Left colon (tissue), 2 donors: ENCODE data around the gene MRPS27. TPM values are rescaled to one million over a fixed set of nuclear protein-coding genes. Genes with fewer than 3 reads are reported as not detected.
"Not testable (repeated sequence)": the region's sequence is repeated elsewhere in the genome, so short reads cannot be mapped to it uniquely, and the experiment has no call there.

ENCODE experiments used
- ATAC-seq: fragments of 200-7000 bp; cut with Tn5 transposase; one replicate; pipeline ENCODE4 v1.9.1; 2020; ENCODE audit warnings: mild to moderate bottlenecking, moderate library complexity
- DNase-seq, 2 donors: peaks; one replicate each; pipeline ENCODE4 v3.0.0-alpha.2; 2020
- intact Hi-C, 2 donors: fragments of 100-400 bp; cut with DNase I in 1 of 2; cut with micrococcal nuclease in 1 of 2; formaldehyde crosslinking; loops; one replicate each; pipeline versions ENCODE4 v1.11.2 to v1.14.0; 2022; cut with DNase I, micrococcal nuclease
- total RNA-seq, 2 donors: library from RNA; stranded (reverse); fragmentation: NEBNext Ultra II Directional; extraction: Animal tissue kit (Norgen Biotek cat#: 25700); gene quantifications; one replicate each; pipeline ENCODE4 v1.2.1, GENCODE V29; 2021
- donor health status: DM: no; HTN: no; CAD: no.
- donor health status: DM: yes; HTN: yes; CAD: no.

The MRPS27 gene
- total RNA-seq, 2 donors from 2014 or later: 35.6 to 40.6 TPM

- no peak for ATAC-seq
These were observed 128.6 kb downstream of the MRPS27 start for GRCh38 chr5:72191404-72191803.

DNA sequence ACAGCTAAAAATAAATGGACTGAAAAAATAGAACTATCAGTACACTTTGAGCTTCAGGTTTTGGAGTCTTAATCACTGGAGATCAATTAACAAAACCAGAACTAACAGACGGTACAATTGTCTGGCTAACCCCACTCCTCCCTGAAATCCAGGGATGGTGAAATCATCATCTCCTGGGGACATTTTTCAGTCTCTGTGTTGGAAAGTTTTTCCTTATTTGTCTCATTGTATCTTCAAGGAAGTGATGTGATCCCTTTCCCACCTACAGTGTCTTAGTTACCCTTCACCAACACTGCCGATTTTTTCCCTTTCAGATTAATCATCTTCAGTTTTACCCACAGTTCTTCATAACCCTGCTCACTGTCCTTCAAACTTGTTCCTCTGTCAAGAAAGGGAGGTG is 130.9 kb downstream of the MRPS27 start:
- no peak for ATAC-seq
- intact Hi-C loops: no loop called here
- DNase-seq: no peak

More at GRCh38 chr5:72191404-72191803, 128.6 kb downstream of the MRPS27 start:
- no peak for DNase-seq
- intact Hi-C loops: no loop called here

- ATAC-seq (no peak), DNase-seq (no peak)
- intact Hi-C loops: no loop called here
These were observed 131.9 kb downstream of the MRPS27 start for GRCh38 chr5:72188166-72188565.

DNA sequence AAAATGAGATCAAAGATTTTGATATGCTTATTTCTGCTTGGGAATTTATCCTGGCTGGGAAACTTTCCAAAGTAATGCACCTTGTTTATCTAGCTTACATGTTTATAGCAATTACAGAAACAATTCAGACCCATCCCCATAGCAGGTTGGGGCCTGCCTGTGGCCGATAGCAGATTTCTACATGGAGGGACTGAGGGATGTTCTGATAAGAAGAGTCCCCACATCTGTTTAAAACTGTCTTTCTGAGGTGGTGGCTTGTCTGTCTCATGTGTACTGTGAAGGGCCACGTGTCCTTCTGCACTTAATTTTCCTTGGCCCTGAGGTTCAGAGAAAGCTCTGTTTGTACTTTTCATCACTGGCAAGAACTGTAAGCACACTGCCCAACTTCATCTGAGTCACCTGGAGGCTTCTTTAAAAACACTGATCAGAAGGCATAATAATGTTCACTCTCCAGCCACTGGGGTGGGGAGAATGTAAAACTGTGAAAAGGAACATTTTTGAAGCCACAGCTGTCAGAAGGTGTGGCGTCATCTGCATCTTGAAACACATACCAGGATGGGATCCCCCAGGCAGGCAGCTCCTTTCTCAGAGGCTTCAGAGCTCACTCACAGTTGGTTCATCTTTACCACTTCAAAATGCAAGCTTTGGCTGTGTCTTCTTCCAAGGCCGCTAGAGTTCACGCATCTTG is 132.5 kb downstream of the MRPS27 start:
- intact Hi-C loops: no loop called here
- ATAC-seq (no peak), DNase-seq (no peak)

GRCh38 chr5:72185496-72186329 is 134.3 kb downstream of the MRPS27 start:
- intact Hi-C loops: no loop called here
- ATAC-seq (no peak), DNase-seq (no peak)

DNA sequence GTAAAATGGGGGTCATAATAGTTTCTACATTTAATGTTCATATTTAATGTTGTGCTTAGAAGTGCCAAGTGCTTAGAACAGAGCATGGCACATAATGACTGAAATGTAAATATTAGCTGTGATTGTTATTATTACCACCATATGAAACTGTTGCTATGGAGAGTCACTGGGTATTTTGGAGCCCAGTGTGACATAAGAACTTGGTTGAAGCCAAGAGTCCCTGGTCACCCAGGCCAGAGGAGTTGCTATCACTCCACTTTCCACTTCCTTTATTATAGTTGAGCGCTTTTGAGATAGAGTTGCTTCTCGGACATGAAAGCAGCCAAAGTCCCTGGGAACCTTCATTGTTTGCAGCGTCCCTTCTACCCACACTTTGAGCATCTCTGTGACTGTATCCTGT is 135.6 kb downstream of the MRPS27 start:
- DNase-seq (no peak), ATAC-seq (no peak)
- intact Hi-C loops: no loop called here

DNA sequence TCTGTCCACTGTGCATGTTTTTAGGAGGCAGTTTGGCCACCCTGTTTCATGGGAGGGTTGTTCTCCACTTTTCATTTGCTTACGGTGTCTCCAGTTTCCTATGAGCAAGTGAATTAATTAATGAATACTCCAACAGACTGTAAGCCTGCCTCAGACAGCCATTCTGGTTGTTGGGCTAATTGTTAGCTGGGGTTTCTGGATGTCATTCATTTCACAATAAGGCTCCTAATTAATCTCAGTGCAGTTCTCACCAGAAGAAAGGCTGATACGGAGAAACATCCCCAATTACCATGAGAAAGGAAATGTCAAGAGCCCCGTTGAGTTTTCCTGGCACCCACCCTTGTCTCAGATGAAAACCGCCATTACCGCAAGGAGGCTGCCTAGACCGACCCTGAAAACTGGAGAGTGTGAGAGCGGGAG is 136.9 kb downstream of the MRPS27 start:
- DNase-seq (no peak), ATAC-seq (no peak)
- intact Hi-C loops: no loop called here

GRCh38 chr5:72182686-72183085 is 137.4 kb downstream of the MRPS27 start:
- ATAC-seq: no peak
- DNase-seq: no peak
- intact Hi-C loops: no loop called here

DNA sequence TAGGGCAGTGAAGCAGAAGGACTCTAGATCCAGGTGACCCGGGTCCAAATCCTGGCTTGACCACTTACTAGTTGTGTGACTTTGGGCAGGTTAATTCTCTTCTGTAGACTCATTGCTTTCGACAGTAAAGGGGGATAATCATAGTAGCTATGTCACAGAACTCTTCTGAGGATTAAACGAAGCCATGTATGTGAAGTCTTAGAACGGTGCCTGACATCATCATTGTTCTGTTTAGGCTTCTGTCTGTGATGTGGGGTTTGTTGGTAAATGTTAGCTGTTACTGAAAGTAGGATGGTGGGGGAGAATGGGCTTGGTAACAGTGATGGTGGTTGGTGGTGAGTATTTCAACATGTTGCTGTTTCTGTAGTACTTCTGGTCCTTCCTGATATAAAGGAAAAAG is 139.1 kb downstream of the MRPS27 start:
- intact Hi-C loops: no loop called here
- ATAC-seq (no peak), DNase-seq (no peak)

DNA sequence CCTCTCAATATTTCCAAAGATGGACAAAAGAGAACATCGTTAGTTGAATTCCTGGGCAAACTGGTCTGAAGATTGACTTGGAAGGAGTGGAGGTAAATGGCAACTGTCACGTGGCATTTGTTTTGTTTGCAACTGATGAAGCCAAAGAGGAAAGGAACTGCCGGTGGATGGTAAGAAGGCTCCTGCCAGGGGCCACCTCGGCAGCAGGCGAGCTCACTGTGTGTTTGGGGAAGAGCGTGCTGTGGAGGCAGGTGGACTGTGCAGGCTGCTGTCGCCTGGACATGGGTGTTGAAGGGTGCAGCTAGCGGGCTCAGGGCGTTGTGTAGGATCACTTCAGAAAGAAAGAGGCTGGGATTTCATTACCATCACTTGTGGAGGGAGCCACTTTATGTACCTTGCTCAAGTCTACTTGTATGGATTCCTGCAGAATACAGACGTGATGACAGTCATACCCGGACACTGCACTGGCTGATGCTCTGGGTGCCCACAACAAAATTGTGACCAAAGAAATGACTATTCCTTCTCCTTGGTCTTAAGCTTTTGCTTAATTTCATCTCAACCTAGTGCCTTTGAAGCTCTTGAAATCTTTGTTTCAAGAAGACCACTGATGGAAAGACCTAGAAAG is 140.1 kb downstream of the MRPS27 start:
- ATAC-seq (no peak), DNase-seq (no peak)
- intact Hi-C loops: no loop called here

- ATAC-seq (no peak), DNase-seq (peak in 1 of 2 donors; percentile 26)
- intact Hi-C loops: no loop called here
These were observed 140.8 kb downstream of the MRPS27 start for GRCh38 chr5:72179028-72179815.

DNA sequence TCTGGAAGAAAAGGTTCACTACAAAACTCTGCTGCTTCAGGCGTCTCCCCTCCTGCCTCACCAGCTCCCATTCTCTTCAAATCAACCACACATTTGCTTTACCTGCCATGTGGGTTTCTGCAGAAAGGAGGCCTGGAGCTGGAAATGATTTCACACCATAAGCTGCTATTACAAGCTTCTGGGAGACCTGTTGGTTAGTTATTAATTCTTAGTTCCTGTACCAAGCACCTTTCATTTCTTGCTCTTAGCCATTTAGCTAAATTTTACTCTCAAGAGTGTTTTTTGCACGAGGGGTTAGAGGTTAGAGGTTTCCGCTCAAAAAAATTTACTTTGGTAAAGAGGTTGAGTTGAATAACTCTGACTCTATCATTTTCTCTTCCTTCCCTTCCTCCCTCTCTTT is 142.5 kb downstream of the MRPS27 start:
- intact Hi-C loops: no loop called here
- no peak for DNase-seq
- ATAC-seq: no peak

DNA sequence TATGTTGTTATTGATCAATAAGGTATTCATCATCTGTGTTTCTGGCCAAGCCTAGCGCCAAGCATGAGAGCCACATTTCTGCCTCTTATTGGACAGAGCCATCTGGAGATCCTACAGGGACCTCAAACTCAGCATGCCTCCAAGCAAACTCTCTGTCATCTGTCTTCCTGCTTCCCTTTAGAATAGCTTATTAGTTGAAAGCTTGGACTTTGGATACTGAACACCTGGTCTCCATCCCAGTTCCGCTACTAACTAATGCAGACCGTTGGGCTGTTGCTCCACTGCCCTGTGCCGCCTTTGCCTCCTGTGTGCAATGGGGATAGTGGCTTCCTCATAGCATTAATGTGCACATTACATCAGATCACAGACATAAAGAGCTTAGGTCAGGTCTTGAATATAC is 147.3 kb downstream of the MRPS27 start:
- intact Hi-C loops: no loop called here
- DNase-seq: no peak
- ATAC-seq: peak; percentile 21

- intact Hi-C loops: no loop called here
- no peak for ATAC-seq
- DNase-seq: no peak
These were observed 148.4 kb downstream of the MRPS27 start for GRCh38 chr5:72171667-72172066.

- DNase-seq, ATAC-seq, intact Hi-C loops: not testable (repeated sequence)
These were observed 148.9 kb downstream of the MRPS27 start for GRCh38 chr5:72171181-72171580.

- intact Hi-C loops: no loop called here
- DNase-seq: no peak
- ATAC-seq: no peak
These were observed 149.9 kb downstream of the MRPS27 start for GRCh38 chr5:72170101-72170500.
